ENCODE measurements around the gene NBAS.

Gene NBAS

GRCh38 chr2:15383695-15384350 is 177.3 kb downstream of the NBAS start:
- DNase-seq = no peak
- H3K79me1 ChIP-seq (replicated peaks; ENCODE audit: low read length, poor library complexity, severe bottlenecking) = peaks cover 2% of the 10 kb centered on the region
- no peak overlapping the region for H3K14ac ChIP-seq (ENCODE audit: low read length in 2 of 2)
- no peak overlapping the region for H2BK12ac ChIP-seq (ENCODE audit: low read length in 2 of 2)
- H2BK5ac ChIP-seq (ENCODE audit: low read depth, low read length, poor library complexity, severe bottlenecking) = no peak overlapping the region
- no peak overlapping the region for H2BK120ac ChIP-seq (ENCODE audit: low read depth, low read length)
- peaks cover 0 to 42% of the 10 kb centered on the region in 2 experiments for H3K36me3 ChIP-seq (ENCODE audit: control insufficient read depth in 1 of 2, insufficient read depth in 2 of 2, low read depth in 1 of 2, low read length in 2 of 2)
- no peak overlapping the region for H4K8ac ChIP-seq (ENCODE audit: low read length)
- no peak overlapping the region for H3K9ac ChIP-seq (ENCODE audit: low read length)
- no peak overlapping the region for H4K91ac ChIP-seq (ENCODE audit: low read length)
- H3K23ac ChIP-seq (ENCODE audit: low read length in 2 of 2) = no peak overlapping the region
- no peaks in the 10 kb centered on the region for H3K9me3 ChIP-seq (ENCODE audit: control insufficient read depth, low read length)
- H3K4me1 ChIP-seq (ENCODE audit: control insufficient read depth, insufficient read depth, low read depth, low read length) = peaks cover 2% of the 10 kb centered on the region
- H2AFZ ChIP-seq (ENCODE audit: low read depth, low read length) = no peak overlapping the region
- H3K27me3 ChIP-seq (ENCODE audit: control insufficient read depth in 1 of 2, insufficient read depth in 1 of 2, low read length in 2 of 2) = no peaks in the 10 kb centered on the region
- H3K4me3 ChIP-seq (ENCODE audit: insufficient read depth in 1 of 2, low read depth in 1 of 2, low read length in 2 of 2) = no peak overlapping the region
- no peak overlapping the region for H3K27ac ChIP-seq (ENCODE audit: low read length, poor library complexity, severe bottlenecking)
- WGBS = 95% methylated on average over 7 of the region's 7 CpGs
- H2AK5ac ChIP-seq (ENCODE audit: low read length, severe bottlenecking) = no peak overlapping the region
- H3K4me2 ChIP-seq (ENCODE audit: low read length, poor library complexity, severe bottlenecking) = no peak overlapping the region
- H3K4ac ChIP-seq (ENCODE audit: low read depth in 1 of 2, low read length in 2 of 2) = no peak overlapping the region
- H3K18ac ChIP-seq (ENCODE audit: low read depth in 1 of 2, low read length in 2 of 2) = no peak overlapping the region
- no peak overlapping the region for H2BK15ac ChIP-seq (ENCODE audit: low read depth, poor library complexity, severe bottlenecking)

GRCh38 chr2:15378148-15378908 is 182.8 kb downstream of the NBAS start:
- no peak overlapping the region for H2AFZ ChIP-seq (ENCODE audit: low read depth, low read length)
- H2BK5ac ChIP-seq (ENCODE audit: low read depth, low read length, poor library complexity, severe bottlenecking) = no peak overlapping the region
- no peak overlapping the region for H3K27ac ChIP-seq (ENCODE audit: low read length, poor library complexity, severe bottlenecking)
- no peaks in the 10 kb centered on the region for H3K4me1 ChIP-seq (ENCODE audit: control insufficient read depth, insufficient read depth, low read depth, low read length)
- H3K14ac ChIP-seq (ENCODE audit: low read length in 2 of 2) = no peak overlapping the region
- H2BK12ac ChIP-seq (ENCODE audit: low read length in 2 of 2) = no peak overlapping the region
- no peak overlapping the region for H3K4me3 ChIP-seq (ENCODE audit: insufficient read depth in 1 of 2, low read depth in 1 of 2, low read length in 2 of 2)
- no peaks in the 10 kb centered on the region for H3K9me3 ChIP-seq (ENCODE audit: control insufficient read depth, low read length)
- H2AK5ac ChIP-seq (ENCODE audit: low read length, severe bottlenecking) = no peak overlapping the region
- 100% methylated on average over 3 of the region's 6 CpGs for WGBS
- no peak overlapping the region for H2BK120ac ChIP-seq (ENCODE audit: low read depth, low read length)
- no peak for DNase-seq
- peaks cover 0 to 63% of the 10 kb centered on the region in 2 experiments for H3K36me3 ChIP-seq (ENCODE audit: control insufficient read depth in 1 of 2, insufficient read depth in 2 of 2, low read depth in 1 of 2, low read length in 2 of 2)
- H3K4me2 ChIP-seq (ENCODE audit: low read length, poor library complexity, severe bottlenecking) = no peak overlapping the region
- no peak overlapping the region for H3K18ac ChIP-seq (ENCODE audit: low read depth in 1 of 2, low read length in 2 of 2)
- H4K91ac ChIP-seq (ENCODE audit: low read length) = no peak overlapping the region
- no peak overlapping the region for H4K8ac ChIP-seq (ENCODE audit: low read length)
- H3K4ac ChIP-seq (ENCODE audit: low read depth in 1 of 2, low read length in 2 of 2) = no peak overlapping the region
- no peak overlapping the region for H3K9ac ChIP-seq (ENCODE audit: low read length)
- no peak overlapping the region for H3K23ac ChIP-seq (ENCODE audit: low read length in 2 of 2)
- H2BK15ac ChIP-seq (ENCODE audit: low read depth, poor library complexity, severe bottlenecking) = no peak overlapping the region
- no peaks in the 10 kb centered on the region for H3K27me3 ChIP-seq (ENCODE audit: control insufficient read depth in 1 of 2, insufficient read depth in 1 of 2, low read length in 2 of 2)
- H3K79me1 ChIP-seq (replicated peaks; ENCODE audit: low read length, poor library complexity, severe bottlenecking) = peaks cover 5% of the 10 kb centered on the region

- H3K36me3 ChIP-seq (ENCODE audit: control insufficient read depth in 1 of 2, insufficient read depth in 2 of 2, low read depth in 1 of 2, low read length in 2 of 2) = peaks cover 0 to 58% of the 10 kb centered on the region in 2 experiments
- H3K4me2 ChIP-seq (ENCODE audit: low read length, poor library complexity, severe bottlenecking) = no peak overlapping the region
- H3K4ac ChIP-seq (ENCODE audit: low read depth in 1 of 2, low read length in 2 of 2) = no peak overlapping the region
- no peak overlapping the region for H2AFZ ChIP-seq (ENCODE audit: low read depth, low read length)
- no peak overlapping the region for H3K9ac ChIP-seq (ENCODE audit: low read length)
- H3K9me3 ChIP-seq (ENCODE audit: control insufficient read depth, low read length) = no peaks in the 10 kb centered on the region
- no peak overlapping the region for H4K91ac ChIP-seq (ENCODE audit: low read length)
- no peak overlapping the region for H4K8ac ChIP-seq (ENCODE audit: low read length)
- no peak for DNase-seq
- H3K23ac ChIP-seq (ENCODE audit: low read length in 2 of 2) = no peak overlapping the region
- H3K18ac ChIP-seq (ENCODE audit: low read depth in 1 of 2, low read length in 2 of 2) = no peak overlapping the region
- peaks cover 5% of the 10 kb centered on the region for H3K79me1 ChIP-seq (replicated peaks; ENCODE audit: low read length, poor library complexity, severe bottlenecking)
- H2AK5ac ChIP-seq (ENCODE audit: low read length, severe bottlenecking) = no peak overlapping the region
- no peaks in the 10 kb centered on the region for H3K4me1 ChIP-seq (ENCODE audit: control insufficient read depth, insufficient read depth, low read depth, low read length)
- no peak overlapping the region for H2BK120ac ChIP-seq (ENCODE audit: low read depth, low read length)
- H3K4me3 ChIP-seq (ENCODE audit: insufficient read depth in 1 of 2, low read depth in 1 of 2, low read length in 2 of 2) = no peak overlapping the region
- H3K27me3 ChIP-seq (ENCODE audit: control insufficient read depth in 1 of 2, insufficient read depth in 1 of 2, low read length in 2 of 2) = no peaks in the 10 kb centered on the region
- no peak overlapping the region for H3K14ac ChIP-seq (ENCODE audit: low read length in 2 of 2)
- no peak overlapping the region for H2BK12ac ChIP-seq (ENCODE audit: low read length in 2 of 2)
- H2BK5ac ChIP-seq (ENCODE audit: low read depth, low read length, poor library complexity, severe bottlenecking) = no peak overlapping the region
- no peak overlapping the region for H3K27ac ChIP-seq (ENCODE audit: low read length, poor library complexity, severe bottlenecking)
- H2BK15ac ChIP-seq (ENCODE audit: low read depth, poor library complexity, severe bottlenecking) = no peak overlapping the region
These were observed 183.9 kb downstream of the NBAS start for GRCh38 chr2:15377202-15377601.

GRCh38 chr2:15372019-15372418 is 189.1 kb downstream of the NBAS start:
- H2AK5ac ChIP-seq (ENCODE audit: low read length, severe bottlenecking) = no peak overlapping the region
- H3K27ac ChIP-seq (ENCODE audit: low read length, poor library complexity, severe bottlenecking) = no peak overlapping the region
- H2BK120ac ChIP-seq (ENCODE audit: low read depth, low read length) = no peak overlapping the region
- no peak overlapping the region for H2AFZ ChIP-seq (ENCODE audit: low read depth, low read length)
- no peak overlapping the region for H3K23ac ChIP-seq (ENCODE audit: low read length in 2 of 2)
- H2BK15ac ChIP-seq (ENCODE audit: low read depth, poor library complexity, severe bottlenecking) = no peak overlapping the region
- WGBS = no CpG with 5 or more reads among the region's 1 CpG
- H3K9ac ChIP-seq (ENCODE audit: low read length) = no peak overlapping the region
- no peak overlapping the region for H3K4me2 ChIP-seq (ENCODE audit: low read length, poor library complexity, severe bottlenecking)
- H3K79me1 ChIP-seq (replicated peaks; ENCODE audit: low read length, poor library complexity, severe bottlenecking) = peaks cover 9% of the 10 kb centered on the region
- H3K27me3 ChIP-seq (ENCODE audit: control insufficient read depth in 1 of 2, insufficient read depth in 1 of 2, low read length in 2 of 2) = no peaks in the 10 kb centered on the region
- no peak overlapping the region for H3K4ac ChIP-seq (ENCODE audit: low read depth in 1 of 2, low read length in 2 of 2)
- no peaks in the 10 kb centered on the region for H3K9me3 ChIP-seq (ENCODE audit: control insufficient read depth, low read length)
- peaks cover 1% of the 10 kb centered on the region for H3K4me1 ChIP-seq (ENCODE audit: control insufficient read depth, insufficient read depth, low read depth, low read length)
- no peak overlapping the region for H3K18ac ChIP-seq (ENCODE audit: low read depth in 1 of 2, low read length in 2 of 2)
- H4K91ac ChIP-seq (ENCODE audit: low read length) = no peak overlapping the region
- no peak for DNase-seq
- no peak overlapping the region for H2BK12ac ChIP-seq (ENCODE audit: low read length in 2 of 2)
- no peak overlapping the region for H3K14ac ChIP-seq (ENCODE audit: low read length in 2 of 2)
- H4K8ac ChIP-seq (ENCODE audit: low read length) = no peak overlapping the region
- no peak overlapping the region for H2BK5ac ChIP-seq (ENCODE audit: low read depth, low read length, poor library complexity, severe bottlenecking)
- no peak overlapping the region for H3K4me3 ChIP-seq (ENCODE audit: insufficient read depth in 1 of 2, low read depth in 1 of 2, low read length in 2 of 2)
- peaks cover 0 to 42% of the 10 kb centered on the region in 2 experiments for H3K36me3 ChIP-seq (ENCODE audit: control insufficient read depth in 1 of 2, insufficient read depth in 2 of 2, low read depth in 1 of 2, low read length in 2 of 2)
